GM12891 (cell line): Measurements from ENCODE around the gene IFNA14. TPM values are rescaled to one million over a fixed set of nuclear protein-coding genes. Genes with fewer than 3 reads are reported as not detected.

Experiments used
- DNase-seq: peaks from one replicate; pipeline ENCODE4 v3.0.0; 2011; ENCODE audit warnings: low spot score; ENCODE audit not compliant: insufficient read length
- FAIRE-seq: peaks from 2 replicates; lab custom pipeline; 2011; peaks lifted over from hg19 to GRCh38; lab: Jason Lieb, UNC
- PAX5 ChIP-seq: IDR thresholded peaks from 2 replicates; pipeline ENCODE4 v1.6.1; 2011; ENCODE audit warnings: low read length, moderate library complexity, mild to moderate bottlenecking; ENCODE audit not compliant: insufficient read depth, severe bottlenecking
- POLR2A ChIP-seq: IDR thresholded peaks from 2 replicates; pipeline ENCODE4 v1.6.1; 2011; ENCODE audit warnings: low read depth, low read length, control low read depth
- POLR2AphosphoS5 ChIP-seq: IDR thresholded peaks from 2 replicates; pipeline ENCODE4 v1.6.1; 2011; ENCODE audit warnings: low read depth, low read length, control low read depth
- POU2F2 ChIP-seq: IDR thresholded peaks from 2 replicates; pipeline ENCODE4 v1.6.1; 2011; ENCODE audit warnings: low read depth, mild to moderate bottlenecking, control low read depth, low read length, moderate library complexity
- SPI1 ChIP-seq: IDR thresholded peaks from 2 replicates; pipeline ENCODE4 v1.6.1; 2011; ENCODE audit warnings: low read depth, low read length, control low read depth
- TAF1 ChIP-seq: IDR thresholded peaks from 2 replicates; pipeline ENCODE4 v1.6.1; 2011; ENCODE audit warnings: low read depth, low read length, control low read depth
- polyA plus RNA-seq: library from polyadenylated mRNA; unstranded; fragments of >200 nt; gene quantifications from one replicate; pipeline ENCODE4 v1.2.1, GENCODE V29; 2012; ENCODE audit warnings: low read depth, missing spikeins, inconsistent platforms; ENCODE audit not compliant: missing spikeins

IFNA14 gene
- polyA plus RNA-seq = not detected

GRCh38 chr9:21239911-21240310, at the start of gene IFNA14:
Gene IFNA14 (minus strand): TSS chr9:21240005. CDS start chr9:21239935, 70 bp downstream.
- FAIRE-seq (peak; percentile 45), DNase-seq (no peak)
- no peak for TF ChIP-seq POU2F2
- no peak for TF ChIP-seq POLR2AphosphoS5
- TF ChIP-seq TAF1 = no peak
- TF ChIP-seq PAX5 = no peak
- no peak for TF ChIP-seq SPI1
- no peak for TF ChIP-seq POLR2A

- FAIRE-seq (no peak), DNase-seq (no peak)
- TF ChIP-seq SPI1 (peak; percentile 68), POU2F2 (no peak)
These were observed 47.5 kb upstream of the IFNA14 start for GRCh38 chr9:21287280-21287679.

GRCh38 chr9:21286659-21287058, 46.9 kb upstream of the IFNA14 start:
- no peak for FAIRE-seq
- DNase-seq = no peak
- TF ChIP-seq TAF1 (no peak), POLR2AphosphoS5 (no peak), POU2F2 (no peak), POLR2A (no peak), SPI1 (no peak)

GRCh38 chr9:21286099-21286498, 46.3 kb upstream of the IFNA14 start:
- TF ChIP-seq TAF1 = no peak
- TF ChIP-seq SPI1 = no peak
- TF ChIP-seq PAX5 = no peak
- TF ChIP-seq POU2F2 = no peak
- TF ChIP-seq POLR2AphosphoS5 = no peak
- no peak for TF ChIP-seq POLR2A
- FAIRE-seq (no peak), DNase-seq (no peak)

- no peak for TF ChIP-seq POLR2AphosphoS5
- 0 out of 2 replicates have a peak, but pooled peaks have one; percentile 17 for TF ChIP-seq SPI1
- no peak for TF ChIP-seq TAF1
- no peak for TF ChIP-seq POLR2A
- no peak for TF ChIP-seq PAX5
- TF ChIP-seq POU2F2 = no peak
- FAIRE-seq (no peak), DNase-seq (no peak)
These were observed 41.5 kb upstream of the IFNA14 start for GRCh38 chr9:21281275-21281674.

- DNase-seq = no peak
- FAIRE-seq = no peak
- TF ChIP-seq PAX5 (no peak), SPI1 (peak; percentile 78)
These were observed 28.5 kb upstream of the IFNA14 start for GRCh38 chr9:21268347-21268657.

GRCh38 chr9:21267485-21268346, 27.9 kb upstream of the IFNA14 start:
- DNase-seq (no peak), FAIRE-seq (peak; percentile 61)
- TF ChIP-seq POLR2A (no peak), SPI1 (peak; percentile 85)

- no peak for DNase-seq
- no peak for FAIRE-seq
- no peak for TF ChIP-seq POLR2AphosphoS5
These were observed 27.1 kb upstream of the IFNA14 start for GRCh38 chr9:21266733-21267484.

- DNase-seq (no peak), FAIRE-seq (no peak)
These were observed 25.8 kb upstream of the IFNA14 start for GRCh38 chr9:21265421-21266189.

GRCh38 chr9:21255538-21256212, 15.9 kb upstream of the IFNA14 start:
- peak; percentile 87 for FAIRE-seq

More at GRCh38 chr9:21265421-21266189, 25.8 kb upstream of the IFNA14 start:
- TF ChIP-seq SPI1 (no peak), PAX5 (no peak), TAF1 (no peak), POU2F2 (no peak)

More at GRCh38 chr9:21255538-21256212, 15.9 kb upstream of the IFNA14 start:
- no peak for DNase-seq
- no peak for TF ChIP-seq POLR2A
- TF ChIP-seq TAF1 = no peak
- no peak for TF ChIP-seq SPI1
- TF ChIP-seq PAX5 = no peak
- no peak for TF ChIP-seq POU2F2
- no peak for TF ChIP-seq POLR2AphosphoS5
